Measurements from ENCODE around the gene ITGA2B. TPM values are rescaled to one million over a fixed set of nuclear protein-coding genes. Genes with fewer than 3 reads are reported as not detected.

The ITGA2B gene
- total RNA-seq, 1 experiment from 2014 or later: 8.3 TPM

- no peak overlapping the region for H4K8ac ChIP-seq (replicated peaks; ENCODE audit: insufficient read length, low read depth, low read length)
- H4K20me1 ChIP-seq (ENCODE audit: control insufficient read depth, insufficient read depth, insufficient read length): no peaks in the 10 kb centered on the region
- no peak overlapping the region for H2BK20ac ChIP-seq (ENCODE audit: low read depth, low read length, poor library complexity, severe bottlenecking)
- no peak overlapping the region for H3T11ph ChIP-seq (ENCODE audit: low read length)
- no peak overlapping the region for H3K14ac ChIP-seq (ENCODE audit: insufficient read depth, low read length)
- TF ChIP-seq CTCF (conservative IDR thresholded peaks at IDR 0.05): no peak
- H3K4me3 Mint-ChIP-seq: peak overlapping the region in 1 of 2 experiments; percentile 36; a peak in 1 of 5 replicates
- H3K23ac ChIP-seq (ENCODE audit: insufficient read length, low read depth, low read length): no peak overlapping the region
- no CpG with 5 or more reads among the region's 6 CpGs for WGBS (ENCODE audit: extremely low coverage, insufficient read length, low lambda C conversion rate)
- peaks cover 16% of the 10 kb centered on the region for H3K23me2 ChIP-seq (ENCODE audit: insufficient read length, low read depth, low read length, poor library complexity, severe bottlenecking)
- no peak overlapping the region for H2BK5ac ChIP-seq (ENCODE audit: insufficient read length, low read length)
- H3K18ac ChIP-seq (ENCODE audit: insufficient read length, low read depth, low read length): no peak overlapping the region
- H3K79me2 ChIP-seq (ENCODE audit: insufficient read depth, low read length): no peaks in the 10 kb centered on the region
- H3K27me3 ChIP-seq (ENCODE audit: insufficient read depth, low read length): peaks cover 14% of the 10 kb centered on the region; the same call in 1 of the 2 replicates
- no peak overlapping the region for H2AK5ac ChIP-seq (ENCODE audit: insufficient read length, low read length)
- no peak for DNase-seq
- H3K9me3 ChIP-seq (ENCODE audit: control insufficient read depth, low read depth, low read length): no peaks in the 10 kb centered on the region
- no peak overlapping the region for H2BK120ac ChIP-seq (ENCODE audit: low read depth, low read length, poor library complexity, severe bottlenecking)
- no peak overlapping the region for H2AFZ ChIP-seq (ENCODE audit: low read length)
- peaks cover 53% of the 10 kb centered on the region for H3K27me3 Mint-ChIP-seq (ENCODE audit: low read depth)
- H4K5ac ChIP-seq (ENCODE audit: insufficient read length, low read depth, low read length): no peak overlapping the region
- no peak overlapping the region for H3K9ac ChIP-seq (ENCODE audit: extremely low read depth, insufficient read length, low read length)
- H3K4me2 ChIP-seq (ENCODE audit: insufficient read depth, insufficient read length, low read length): no peak overlapping the region
- H3K9me3 Mint-ChIP-seq: no peaks in the 10 kb centered on the region
- H3K27ac ChIP-seq (ENCODE audit: insufficient read length, low read depth, low read length): no peak overlapping the region
- no peaks in the 10 kb centered on the region for H3K79me1 ChIP-seq (ENCODE audit: insufficient read depth, low read depth, low read length, poor library complexity, severe bottlenecking)
- peaks cover 0 to 4% (median 0%) of the 10 kb centered on the region in 3 experiments; a peak in 1 of 7 replicates for H3K36me3 Mint-ChIP-seq (ENCODE audit: insufficient read depth in 1 of 3, low read depth in 3 of 3)
- no peak overlapping the region for H3K27ac Mint-ChIP-seq
- no peaks in the 10 kb centered on the region; the same call in 1 of the 2 replicates for H3K4me1 ChIP-seq (ENCODE audit: insufficient read depth, low read length)
- peaks cover 11 to 20% of the 10 kb centered on the region in 2 experiments for H3K4me1 Mint-ChIP-seq
- H3K4ac ChIP-seq (ENCODE audit: low read depth, low read length): no peak overlapping the region
- H4K91ac ChIP-seq (ENCODE audit: insufficient read length, low read depth, low read length): no peak overlapping the region
- no peak overlapping the region for H3K56ac ChIP-seq (ENCODE audit: insufficient read length, low read depth, low read length)
- no peak overlapping the region for H2BK12ac ChIP-seq (ENCODE audit: insufficient read length, low read depth, low read length)
- H2BK15ac ChIP-seq (ENCODE audit: low read depth, low read length): no peak overlapping the region
Measured at GRCh38 chr17:44382917-44383316, 6.5 kb downstream of the ITGA2B start.

All from H9 (cell line).